DOHH2 (cell line): ENCODE measurements around the gene PRORP.
"Not testable (repeated sequence)": the region's sequence is repeated elsewhere in the genome, so short reads cannot be mapped to it uniquely, and the experiment has no call there.

Source experiments
- H3F3A ChIP-seq: fragments of 200-600 bp; sonication (generic), shearing (Covaris generic); 2 replicates; pipeline ENCODE4 v1.6.0; 2016; ENCODE audit warnings: antibody characterized with exemption, mild to moderate bottlenecking; ENCODE audit not compliant: control insufficient read depth, insufficient read depth
- H3K27ac ChIP-seq: fragments of 200-600 bp; sonication (generic); 2 replicates; pipeline ENCODE4 v1.5.1; 2014; ENCODE audit warnings: low read depth, mild to moderate bottlenecking, low read length, moderate library complexity
- H3K27me3 ChIP-seq: fragments of 200-600 bp; sonication (generic); 2 replicates; pipeline ENCODE4 v1.6.1; 2014; ENCODE audit warnings: mild to moderate bottlenecking, low read length, mixed read lengths; ENCODE audit not compliant: control insufficient read depth
- H3K36me3 ChIP-seq: fragments of 200-600 bp; sonication (generic); 2 replicates; pipeline ENCODE4 v1.6.1; 2014; ENCODE audit warnings: mild to moderate bottlenecking, low read length, moderate library complexity, mixed read lengths; ENCODE audit not compliant: control insufficient read depth
- H3K4me1 ChIP-seq: fragments of 200-600 bp; sonication (generic); 2 replicates; pipeline ENCODE4 v1.6.1; 2014; ENCODE audit warnings: mild to moderate bottlenecking, low read length, mixed read lengths; ENCODE audit not compliant: control insufficient read depth
- H3K4me2 ChIP-seq: fragments of 200-600 bp; sonication (generic); 2 replicates; pipeline ENCODE4 v1.6.0; 2014; ENCODE audit warnings: mild to moderate bottlenecking, low read length, moderate library complexity
- H3K4me3 ChIP-seq: fragments of 200-600 bp; sonication (generic); 2 replicates; pipeline ENCODE4 v1.5.1; 2014; ENCODE audit warnings: mild to moderate bottlenecking, low read length, mixed read lengths
- H3K79me2 ChIP-seq: fragments of 200-600 bp; sonication (generic); 2 replicates; pipeline ENCODE4 v1.6.1; 2014; ENCODE audit warnings: mild to moderate bottlenecking, low read length, mixed read lengths; ENCODE audit not compliant: control insufficient read depth
- H3K9me2 ChIP-seq: fragments of 200-600 bp; sonication (generic); replicated peaks from 2 replicates; pipeline ENCODE4 v1.6.1; 2014; ENCODE audit warnings: mild to moderate bottlenecking, low read length, mixed read lengths; ENCODE audit not compliant: control insufficient read depth
- H3K9me3 ChIP-seq: fragments of 200-600 bp; sonication (generic); 2 replicates; pipeline ENCODE4 v1.6.1; 2014; ENCODE audit warnings: antibody characterized with exemption, low read length, mixed read lengths; ENCODE audit not compliant: control insufficient read depth, insufficient read depth
- H4K20me1 ChIP-seq: fragments of 200-600 bp; sonication (generic); 2 replicates; pipeline ENCODE4 v1.6.0; 2014; ENCODE audit warnings: low read depth, mild to moderate bottlenecking, antibody characterized with exemption, low read length, moderate library complexity; ENCODE audit not compliant: control insufficient read depth, insufficient read depth
- EZH2phosphoT487 ChIP-seq: fragments of 200-600 bp; sonication (generic); IDR thresholded peaks from 2 replicates; pipeline ENCODE4 v1.6.1; 2017; ENCODE audit warnings: borderline replicate concordance, mild to moderate bottlenecking, antibody characterized with exemption, low read length, moderate library complexity, mixed read lengths
- TF ChIP-seq, protein P1 (sequence below): fragments of 200-600 bp; sonication (generic); IDR thresholded peaks from one replicate; pipeline ENCODE4 v1.5.1; 2014; ENCODE audit warnings: antibody characterized with exemption, mild to moderate bottlenecking, low read depth, low read length; ENCODE audit not compliant: poor library complexity, severe bottlenecking

Gene PRORP

DNA sequence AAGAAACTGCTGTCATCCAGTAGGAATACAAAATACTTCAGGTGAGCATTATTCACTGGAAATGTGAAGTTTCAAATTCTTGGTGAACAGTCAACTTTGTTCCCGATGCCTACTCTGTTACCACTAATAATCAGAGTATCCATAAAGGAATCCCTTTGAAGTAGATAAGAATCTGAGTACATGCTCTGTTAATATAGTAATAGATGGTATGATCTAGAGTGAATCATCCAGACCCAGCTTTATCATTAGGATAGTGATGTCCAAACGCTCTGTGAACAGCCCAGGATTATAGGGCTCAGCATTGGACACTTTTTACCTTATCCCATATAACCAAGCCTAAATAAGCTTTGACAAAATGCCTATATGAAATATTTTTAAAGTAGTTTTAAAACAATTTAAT lies 33.8 kb upstream of the PRORP start:
- TF ChIP-seq, protein P1, sequence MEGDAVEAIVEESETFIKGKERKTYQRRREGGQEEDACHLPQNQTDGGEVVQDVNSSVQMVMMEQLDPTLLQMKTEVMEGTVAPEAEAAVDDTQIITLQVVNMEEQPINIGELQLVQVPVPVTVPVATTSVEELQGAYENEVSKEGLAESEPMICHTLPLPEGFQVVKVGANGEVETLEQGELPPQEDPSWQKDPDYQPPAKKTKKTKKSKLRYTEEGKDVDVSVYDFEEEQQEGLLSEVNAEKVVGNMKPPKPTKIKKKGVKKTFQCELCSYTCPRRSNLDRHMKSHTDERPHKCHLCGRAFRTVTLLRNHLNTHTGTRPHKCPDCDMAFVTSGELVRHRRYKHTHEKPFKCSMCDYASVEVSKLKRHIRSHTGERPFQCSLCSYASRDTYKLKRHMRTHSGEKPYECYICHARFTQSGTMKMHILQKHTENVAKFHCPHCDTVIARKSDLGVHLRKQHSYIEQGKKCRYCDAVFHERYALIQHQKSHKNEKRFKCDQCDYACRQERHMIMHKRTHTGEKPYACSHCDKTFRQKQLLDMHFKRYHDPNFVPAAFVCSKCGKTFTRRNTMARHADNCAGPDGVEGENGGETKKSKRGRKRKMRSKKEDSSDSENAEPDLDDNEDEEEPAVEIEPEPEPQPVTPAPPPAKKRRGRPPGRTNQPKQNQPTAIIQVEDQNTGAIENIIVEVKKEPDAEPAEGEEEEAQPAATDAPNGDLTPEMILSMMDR = no peak
- TF ChIP-seq EZH2phosphoT487 = no peak
- no peaks in the 10 kb centered on the region for H4K20me1 ChIP-seq
- H3F3A ChIP-seq = peaks cover 5% of the 10 kb centered on the region; the same call in 1 of the 2 replicates
- no peaks in the 10 kb centered on the region for H3K9me3 ChIP-seq
- no peak overlapping the region for H3K27ac ChIP-seq
- no peak overlapping the region for H3K4me3 ChIP-seq
- no peaks in the 10 kb centered on the region for H3K27me3 ChIP-seq
- H3K4me1 ChIP-seq = no peaks in the 10 kb centered on the region
- H3K36me3 ChIP-seq = peaks cover 23% of the 10 kb centered on the region
- H3K4me2 ChIP-seq = no peak overlapping the region
- H3K9me2 ChIP-seq = no peaks in the 10 kb centered on the region
- H3K79me2 ChIP-seq = no peaks in the 10 kb centered on the region

DNA sequence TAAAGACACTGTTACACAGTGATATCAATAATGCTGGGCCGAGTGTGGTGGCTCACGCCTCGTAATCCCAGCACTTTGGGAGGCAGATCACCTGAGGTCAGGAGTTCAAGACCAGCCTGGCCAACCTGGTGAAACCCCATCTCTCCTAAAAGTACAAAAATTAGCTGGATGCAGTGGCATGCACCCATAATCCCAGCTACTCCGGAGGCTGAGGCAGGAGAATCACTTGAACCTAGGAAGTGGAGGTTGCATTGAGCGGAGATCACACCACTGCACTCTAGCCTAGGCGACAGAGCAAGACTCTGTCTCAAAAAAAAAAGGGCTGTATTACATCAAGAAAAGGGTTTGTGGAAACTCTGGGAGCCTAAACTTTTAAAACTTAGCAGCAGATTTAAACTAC lies 27.7 kb upstream of the PRORP start:
- H3K27me3 ChIP-seq, H3F3A ChIP-seq, H3K27ac ChIP-seq, H3K9me3 ChIP-seq, H3K9me2 ChIP-seq, H3K4me1 ChIP-seq, H3K79me2 ChIP-seq, H3K4me3 ChIP-seq, H3K4me2 ChIP-seq, H4K20me1 ChIP-seq: not testable (repeated sequence)
- H3K36me3 ChIP-seq = peaks cover 23% of the 10 kb centered on the region

DNA sequence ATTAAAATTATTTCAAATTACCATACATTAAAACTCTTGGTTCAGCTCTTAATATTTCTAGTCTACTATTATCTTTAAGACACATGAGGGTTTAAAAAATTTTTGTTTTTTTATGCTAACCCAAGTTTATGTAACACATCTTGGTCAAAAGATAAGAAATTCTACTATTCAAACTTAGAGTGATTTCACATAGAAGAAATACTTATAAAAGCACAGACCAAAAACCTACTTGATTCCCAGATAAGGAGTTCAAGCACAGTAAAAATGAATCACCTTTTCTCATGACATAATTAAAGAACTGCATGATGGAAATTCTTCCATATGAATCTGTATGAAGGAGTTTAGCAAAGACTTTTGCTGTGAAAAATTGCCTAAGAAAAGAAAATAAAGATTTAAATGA lies 14.5 kb upstream of the PRORP start:
- TF ChIP-seq, protein P1 = no peak
- TF ChIP-seq EZH2phosphoT487 = no peak
- H4K20me1 ChIP-seq = no peaks in the 10 kb centered on the region
- H3K36me3 ChIP-seq = peaks cover 42% of the 10 kb centered on the region
- H3K79me2 ChIP-seq = no peaks in the 10 kb centered on the region
- H3F3A ChIP-seq = no peaks in the 10 kb centered on the region; the same call in 1 of the 2 replicates
- peaks cover 8% of the 10 kb centered on the region; the same call in 1 of the 2 replicates for H3K9me3 ChIP-seq
- H3K4me1 ChIP-seq = no peaks in the 10 kb centered on the region
- no peak overlapping the region for H3K4me3 ChIP-seq
- no peaks in the 10 kb centered on the region for H3K9me2 ChIP-seq
- no peaks in the 10 kb centered on the region for H3K27me3 ChIP-seq
- no peak overlapping the region for H3K27ac ChIP-seq
- H3K4me2 ChIP-seq = no peak overlapping the region

DNA sequence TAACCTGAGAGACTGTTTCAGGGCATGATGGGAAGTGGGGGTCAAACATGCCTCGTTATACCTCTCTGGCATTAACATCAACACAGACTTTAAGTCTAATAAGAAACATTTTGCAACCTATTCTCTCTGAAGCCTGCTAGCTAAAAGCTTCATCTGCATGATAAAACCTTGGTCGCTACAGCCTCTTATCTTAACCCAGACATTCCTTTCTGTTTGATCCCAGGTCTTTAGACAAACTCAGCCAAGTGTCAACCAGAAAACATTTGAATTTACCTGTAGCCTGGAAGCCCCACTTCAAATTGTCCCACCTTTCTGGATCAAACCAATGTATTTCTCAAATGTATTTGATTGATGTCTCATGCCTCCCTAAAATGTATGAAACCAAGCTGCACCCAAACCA lies 9.7 kb upstream of the PRORP start:
- no peaks in the 10 kb centered on the region for H3K79me2 ChIP-seq
- peaks cover 54% of the 10 kb centered on the region for H3K36me3 ChIP-seq
- no peak overlapping the region for H3K4me2 ChIP-seq
- H3K27ac ChIP-seq = no peak overlapping the region
- H3K4me1 ChIP-seq = no peaks in the 10 kb centered on the region
- no peak overlapping the region for H3K4me3 ChIP-seq
- no peaks in the 10 kb centered on the region for H3K9me2 ChIP-seq
- H3F3A ChIP-seq = no peaks in the 10 kb centered on the region; the same call in 1 of the 2 replicates
- peaks cover 8% of the 10 kb centered on the region; the same call in 1 of the 2 replicates for H3K9me3 ChIP-seq
- H4K20me1 ChIP-seq = no peaks in the 10 kb centered on the region
- TF ChIP-seq EZH2phosphoT487 = no peak
- no peaks in the 10 kb centered on the region for H3K27me3 ChIP-seq
